GM10266 (cell line): ENCODE data around the gene EID2.

Experiments
- DNase-seq: peaks from one replicate; pipeline ENCODE4 v3.0.0; 2012; ENCODE audit errors: extremely low spot score
- CTCF ChIP-seq: IDR thresholded peaks from 2 replicates; pipeline ENCODE4 v1.5.1; 2012; ENCODE audit warnings: mild to moderate bottlenecking, low read depth; ENCODE audit not compliant: control insufficient read depth, insufficient read depth; ENCODE audit errors: missing control alignments

Gene EID2

GRCh38 chr19:39497996-39498797 lies 41.8 kb downstream of the EID2 start:
- peak; percentile 58 for TF ChIP-seq CTCF
- peak; percentile 75 for DNase-seq

GRCh38 chr19:39497701-39497995 lies 42.3 kb downstream of the EID2 start:
- TF ChIP-seq CTCF = no peak
- DNase-seq = no peak

GRCh38 chr19:39496063-39496462 lies 43.9 kb downstream of the EID2 start:
- no peak for TF ChIP-seq CTCF
- no peak for DNase-seq

GRCh38 chr19:39494661-39495060 lies 45.3 kb downstream of the EID2 start:
- TF ChIP-seq CTCF = no peak
- DNase-seq = no peak

GRCh38 chr19:39492788-39493187 lies 47.2 kb downstream of the EID2 start:
- no peak for TF ChIP-seq CTCF
- DNase-seq = no peak

GRCh38 chr19:39492225-39492624 lies 47.7 kb downstream of the EID2 start:
- DNase-seq = no peak
- no peak for TF ChIP-seq CTCF

GRCh38 chr19:39489756-39490155 lies 50.2 kb downstream of the EID2 start:
- no peak for TF ChIP-seq CTCF
- no peak for DNase-seq
